Hematopoietic multipotent progenitor cell (in vitro differentiated cells): ENCODE results near the gene CACNA1D. TPM values are rescaled to one million over a fixed set of nuclear protein-coding genes. Genes with fewer than 3 reads are reported as not detected.
A peak's percentile ranks its signal among the peaks of the same experiment; 100 is the strongest.

ENCODE experiments used
- DNase-seq, 3 donors: peaks; one replicate each; pipeline ENCODE4 v3.0.0-alpha.2; 2011 to 2015; ENCODE audit warnings: low read depth in 2 of 3, low spot score in 2 of 3
- total RNA-seq: library from RNA; depleted of rRNA; stranded (reverse); fragments of >200 nt; gene quantifications from one replicate; pipeline ENCODE4 v1.2.3, GENCODE V29; 2012

CACNA1D gene
- total RNA-seq, 1 donor: 0.81 TPM

DNA sequence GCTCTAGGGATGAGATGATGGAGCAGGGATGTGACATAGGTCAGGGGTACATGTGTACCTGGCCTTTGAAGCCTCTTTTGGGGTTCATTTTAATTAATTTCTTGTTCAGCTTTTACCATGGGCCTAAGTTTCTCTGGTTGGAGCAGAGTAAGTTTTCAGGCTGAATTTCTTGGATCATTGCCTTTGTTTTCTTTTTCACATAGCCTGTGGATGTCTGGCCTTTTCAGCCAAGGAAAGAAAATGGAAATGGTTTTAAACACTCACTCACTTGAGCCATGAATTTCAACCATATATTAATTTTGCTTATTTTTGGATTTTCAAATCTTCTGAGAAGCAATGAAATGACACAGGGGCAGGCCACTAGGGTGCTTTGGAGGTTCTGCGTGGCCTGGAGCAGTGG, 30.2 kb downstream of the CACNA1D start:
- no peak for DNase-seq

DNA sequence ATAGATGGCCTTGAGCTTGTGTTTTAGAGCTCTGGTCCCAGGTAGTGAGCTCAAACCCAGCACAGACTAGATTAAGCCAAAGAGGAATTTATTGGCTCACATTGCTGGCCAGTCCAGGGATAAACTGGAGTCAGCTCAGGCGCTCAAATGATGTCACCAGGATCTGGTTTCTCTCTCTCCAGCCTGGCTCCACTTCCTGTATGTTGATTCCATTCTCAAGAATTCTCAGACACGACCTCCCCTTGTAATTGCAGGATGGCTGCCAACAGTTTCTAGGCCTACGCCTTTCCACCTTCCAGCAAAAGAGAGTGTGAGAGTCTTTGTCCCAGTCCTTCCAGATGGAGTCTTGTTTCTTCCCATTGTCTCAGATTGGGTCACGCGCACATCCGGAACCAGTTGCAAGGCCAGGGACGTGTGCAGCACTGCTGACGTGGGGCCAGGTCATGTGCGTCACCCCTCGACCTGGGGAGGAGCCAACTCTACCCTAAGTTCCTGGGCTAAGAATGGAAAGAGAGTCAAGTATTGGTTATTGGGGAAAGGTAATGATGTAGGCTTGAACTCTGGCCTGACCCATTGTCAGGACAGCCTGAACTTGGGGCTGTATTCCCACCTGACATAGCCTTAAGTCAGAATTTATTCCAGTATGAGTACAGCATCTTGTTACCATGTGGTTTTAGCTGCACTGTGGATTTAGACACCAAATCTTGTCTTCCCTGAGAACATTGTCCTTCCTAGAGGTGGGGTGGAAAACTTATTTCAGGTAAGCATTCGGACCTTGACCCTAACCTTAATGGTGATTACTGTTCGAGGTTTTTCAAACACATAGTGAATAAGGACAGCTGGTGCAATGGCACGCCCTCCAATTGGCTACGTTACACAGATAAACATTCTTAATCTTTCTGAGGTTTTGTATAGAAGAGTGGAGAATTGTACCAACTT, 31.6 kb downstream of the CACNA1D start:
- no peak for DNase-seq

DNA sequence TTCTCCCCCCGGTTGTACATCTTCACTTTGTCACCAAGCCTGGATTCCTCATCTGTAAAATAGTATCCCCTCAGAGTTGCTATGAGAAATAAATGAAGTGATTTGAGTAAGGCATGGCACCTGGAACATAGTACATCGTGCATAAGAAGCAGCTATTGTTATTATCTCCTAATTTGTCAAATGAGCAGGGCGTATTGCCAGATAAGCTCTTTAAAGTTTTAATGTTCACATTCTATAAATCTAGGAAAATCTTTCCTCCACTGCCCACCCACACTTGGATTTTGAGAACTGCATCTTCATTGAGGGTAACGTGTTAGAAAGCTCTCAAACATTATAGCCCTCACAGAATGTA, 32.3 kb downstream of the CACNA1D start:
- DNase-seq: no peak

DNA sequence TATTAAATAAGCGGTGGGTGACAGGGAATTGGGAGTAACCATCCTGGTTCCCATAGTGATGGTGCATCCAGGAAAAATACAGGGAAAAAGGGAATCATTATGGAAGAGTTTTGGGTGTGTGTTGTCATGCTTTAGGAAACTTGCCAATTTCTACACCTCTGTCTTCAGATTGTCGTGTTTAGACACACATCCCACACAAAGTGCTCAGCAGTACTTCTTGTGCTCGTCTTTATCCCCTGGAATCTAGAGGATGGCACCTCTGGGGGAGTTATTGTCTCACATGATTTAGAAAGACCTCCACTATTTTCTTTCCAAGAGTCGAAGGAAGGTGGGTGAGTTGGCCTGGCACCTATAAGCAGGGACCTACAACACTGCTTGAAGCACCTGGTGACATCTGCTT, 35.8 kb downstream of the CACNA1D start:
- no peak for DNase-seq

- DNase-seq: no peak
Measured at GRCh38 chr3:53531749-53532148, 37.3 kb downstream of the CACNA1D start.

DNA sequence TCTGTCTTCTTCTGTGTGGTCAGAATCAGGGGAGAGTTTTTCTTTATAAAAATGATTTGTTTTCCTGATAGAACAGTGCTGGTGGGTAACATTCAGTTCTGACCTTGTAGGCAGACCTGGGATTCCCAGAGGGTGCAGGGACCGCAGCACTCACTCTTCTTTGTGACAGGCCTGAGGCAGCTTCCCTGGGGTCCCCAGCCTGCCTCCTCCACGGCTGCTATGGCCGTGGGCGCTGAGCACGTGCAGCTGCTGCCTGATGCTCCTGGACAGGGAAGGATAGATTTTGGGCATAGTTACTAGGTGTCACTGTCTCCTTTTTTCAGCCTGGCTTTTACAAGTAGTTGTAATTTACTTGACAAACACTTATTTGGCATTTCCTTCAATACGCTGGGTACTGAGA, 39.1 kb downstream of the CACNA1D start:
- DNase-seq: no peak

DNA sequence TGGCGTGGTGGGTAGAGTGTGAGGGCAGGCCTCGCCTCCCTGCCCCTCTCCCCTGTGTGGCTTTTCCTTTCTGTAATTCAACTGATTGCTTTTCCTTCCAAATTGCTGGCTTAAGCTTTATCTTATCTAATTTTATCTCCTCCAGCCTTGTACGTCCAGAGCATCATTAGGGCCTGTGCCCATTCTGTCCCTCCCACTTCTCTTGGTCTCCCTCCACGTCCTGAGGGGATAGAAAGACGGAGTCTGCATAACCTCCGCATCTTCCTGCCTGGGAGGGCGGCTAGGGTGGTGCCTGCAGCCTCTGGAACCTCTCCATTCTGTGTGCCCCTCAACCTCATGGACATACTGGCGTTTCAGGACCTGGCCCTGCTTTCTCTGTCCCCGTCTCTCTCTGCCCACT, 39.8 kb downstream of the CACNA1D start:
- DNase-seq: no peak

GRCh38 chr3:53534676-53535400, 40.4 kb downstream of the CACNA1D start:
- DNase-seq: no peak

DNA sequence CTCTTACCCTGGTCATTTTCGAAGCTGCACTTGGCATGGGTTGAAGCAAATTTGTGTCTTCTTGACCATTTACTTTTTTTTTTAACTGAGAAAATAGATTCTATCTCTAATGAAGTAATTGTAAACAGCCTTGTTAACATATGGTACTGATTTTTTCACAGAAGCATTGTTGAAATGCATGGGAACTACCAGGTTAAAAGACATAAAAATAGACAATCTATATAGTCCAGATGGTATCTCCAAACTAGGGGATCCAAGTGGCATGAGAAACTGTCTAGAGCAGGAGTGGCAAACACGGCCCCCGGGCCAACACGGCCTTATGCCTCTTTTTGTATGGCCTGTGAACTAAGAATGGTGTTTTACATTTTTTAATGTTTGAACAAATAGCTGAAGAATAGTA, 41.9 kb downstream of the CACNA1D start:
- DNase-seq: no peak

- no peak for DNase-seq
Measured at GRCh38 chr3:53544357-53544756, 49.9 kb downstream of the CACNA1D start.

- DNase-seq: no peak
Measured at GRCh38 chr3:53545310-53545995, 51.0 kb downstream of the CACNA1D start.

DNA sequence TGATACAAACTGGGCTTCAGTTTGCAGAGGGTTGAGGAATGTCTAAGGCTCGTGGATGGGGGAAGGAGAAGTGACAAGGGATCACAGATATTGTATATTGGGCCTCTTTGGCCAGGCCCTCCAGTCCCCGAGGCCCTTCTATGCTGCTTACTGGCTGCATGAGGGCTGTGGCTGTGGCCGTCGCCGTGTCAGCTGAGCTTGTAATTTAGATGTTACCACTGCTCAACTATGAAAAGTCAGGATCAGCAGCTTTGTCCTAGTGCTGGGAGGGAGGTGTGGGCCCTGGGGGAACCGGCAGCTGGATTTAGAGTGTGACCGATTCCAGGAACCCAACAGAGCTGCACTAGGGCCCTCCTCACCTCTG, 51.6 kb downstream of the CACNA1D start:
- DNase-seq: no peak

GRCh38 chr3:53547327-53547726, 52.9 kb downstream of the CACNA1D start:
- no peak for DNase-seq

GRCh38 chr3:53550005-53550620, 55.7 kb downstream of the CACNA1D start:
- DNase-seq: no peak

GRCh38 chr3:53551324-53551723, 56.9 kb downstream of the CACNA1D start:
- no peak for DNase-seq

- DNase-seq: no peak
Measured at GRCh38 chr3:53552730-53553129, 58.3 kb downstream of the CACNA1D start.

- no peak for DNase-seq
Measured at GRCh38 chr3:53553200-53553599, 58.8 kb downstream of the CACNA1D start.

DNA sequence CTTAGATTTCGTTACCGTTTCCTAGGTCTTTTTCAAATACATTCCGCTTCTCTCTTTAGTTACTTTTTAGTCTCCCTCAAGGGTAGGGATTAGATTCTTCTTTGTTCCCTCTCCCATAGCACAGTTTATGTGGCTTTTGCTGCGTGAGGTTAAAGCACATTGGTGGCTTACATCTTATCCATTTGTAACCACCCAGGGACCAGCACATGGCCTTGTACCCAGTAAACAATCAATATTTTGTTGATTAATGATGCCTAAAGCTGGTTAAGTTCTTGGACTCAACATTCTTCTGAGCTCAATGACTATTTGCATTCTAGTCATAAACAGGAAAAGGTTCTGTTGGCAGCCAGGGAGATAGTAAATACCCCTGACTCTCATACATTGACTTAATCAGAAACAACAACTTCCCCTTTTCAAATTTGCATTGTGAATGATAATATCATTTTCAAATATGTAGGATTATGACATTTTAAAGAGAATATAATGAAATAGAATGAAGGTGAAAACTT, 60.2 kb downstream of the CACNA1D start:
- peak in 1 of 3 donors; percentile 13 for DNase-seq

DNA sequence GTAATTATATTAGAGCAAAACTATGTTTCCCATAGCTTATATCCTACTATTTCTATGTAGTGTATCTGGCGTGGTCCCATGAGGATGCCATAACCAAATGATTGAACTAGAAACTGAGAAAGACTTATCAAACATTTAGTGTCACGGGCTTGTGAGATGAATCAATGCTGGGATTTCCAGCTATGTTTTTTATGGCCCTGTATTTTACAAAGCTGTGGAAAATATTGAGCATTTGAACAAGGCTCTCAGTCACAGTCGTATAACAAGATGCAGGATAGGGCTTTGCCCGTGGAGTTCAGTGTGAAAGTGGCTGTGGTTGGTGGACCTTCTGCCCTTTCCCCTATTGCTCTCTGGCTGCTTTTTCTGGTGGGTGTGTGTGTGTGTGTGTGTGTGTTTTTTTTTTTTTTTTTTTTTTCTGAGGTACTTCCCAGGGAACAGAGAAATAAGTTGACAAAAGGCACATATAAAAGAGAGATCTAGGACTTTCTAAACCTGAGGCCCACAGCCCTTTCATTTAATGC, 60.7 kb downstream of the CACNA1D start:
- no peak for DNase-seq

- DNase-seq: no peak
Measured at GRCh38 chr3:53566461-53567145, 72.2 kb downstream of the CACNA1D start.
